Mammary epithelial cell (primary cell): ENCODE results near the gene FXYD2.

ENCODE experiments used
- CTCF ChIP-seq, 2 donors: IDR thresholded peaks in 1 of 2; conservative IDR thresholded peaks in 1 of 2; 2 replicates each; pipeline ENCODE4 v1.5.1; 2011 to 2012; ENCODE audit warnings: inconsistent platforms in 2 of 2, low read length in 2 of 2, mild to moderate bottlenecking in 2 of 2, control low read depth in 1 of 2, low read depth in 1 of 2; ENCODE audit not compliant: insufficient read depth in 1 of 2; ENCODE audit errors: extremely low read depth in 1 of 2
- EZH2 ChIP-seq: IDR thresholded peaks from 2 replicates; pipeline ENCODE4 v1.6.1; 2012; ENCODE audit warnings: low read length, inconsistent platforms, borderline replicate concordance

- TF ChIP-seq EZH2 (no peak), CTCF (conservative IDR thresholded peaks at IDR 0.05 in 1 of 2, IDR thresholded peaks at IDR 0.05 in 1 of 2; ENCODE audit: extremely low read depth in 1 of 2, insufficient read depth in 1 of 2, low read depth in 1 of 2, low read length in 2 of 2) (no peak)
These were observed 1.1 kb upstream of the FXYD2 start for GRCh38 chr11:117825538-117826189.
